Naive thymus-derived CD4-positive, alpha-beta T cell (primary cell): Measurements from ENCODE around the gene SMYD4. TPM values are rescaled to one million over a fixed set of nuclear protein-coding genes. Genes with fewer than 3 reads are reported as not detected.

Source experiments
- ATAC-seq: fragments of 150-1000 bp; cut with Tn5 transposase; 2 replicates; pipeline ENCODE4 v1.10.0; 2021; ENCODE audit warnings: mild to moderate bottlenecking, moderate library complexity
- CTCF ChIA-PET: fragments of 350-600 bp; sonication (Branson Sonifier 250); formaldehyde crosslinking; loops from one replicate; lab custom pipeline; 2021; ENCODE audit warnings: antibody characterized with exemption; lab: Charles Lee
- POLR2A ChIA-PET: fragments of 350-600 bp; sonication (Branson Sonifier 250); formaldehyde crosslinking; loops from one replicate; lab custom pipeline; 2021; ENCODE audit warnings: antibody characterized with exemption, inconsistent platforms; lab: Charles Lee
- DNase-seq, 9 donors: peaks; one replicate each; pipeline versions ENCODE4 v3.0.0 to v3.0.0-alpha.2; 2020 to 2022; ENCODE audit warnings: mixed read lengths in 1 of 9
- H3K27ac ChIP-seq: one replicate; pipeline ENCODE4 v1.7.0; 2013; ENCODE audit warnings: mild to moderate bottlenecking, low read depth, low read length, moderate library complexity
- H3K27me3 ChIP-seq, 2 donors: one replicate each; pipeline ENCODE4 v1.7.0; 2013; ENCODE audit warnings: low read length in 2 of 2, mild to moderate bottlenecking in 2 of 2, moderate library complexity in 2 of 2; ENCODE audit not compliant: control insufficient read depth in 2 of 2, insufficient read depth in 2 of 2
- H3K36me3 ChIP-seq, 3 experiments: 1 replicate in 2 of 3; 2 replicates in 1 of 3; pipeline ENCODE4 v1.7.0; 2013; ENCODE audit warnings: low read length in 3 of 3, mild to moderate bottlenecking in 3 of 3, moderate library complexity in 1 of 3; ENCODE audit not compliant: insufficient read depth in 3 of 3, control insufficient read depth in 2 of 3
- H3K4me1 ChIP-seq, 2 donors: one replicate each; pipeline ENCODE4 v1.7.0; 2013; ENCODE audit warnings: low read length in 2 of 2, mild to moderate bottlenecking in 2 of 2, moderate library complexity in 1 of 2; ENCODE audit not compliant: control insufficient read depth in 2 of 2, insufficient read depth in 2 of 2
- H3K4me3 ChIP-seq: 2 replicates; pipeline ENCODE4 v1.7.0; 2013; ENCODE audit warnings: mild to moderate bottlenecking, low read length
- H3K9me3 ChIP-seq, 3 experiments: 1 replicate in 2 of 3; 2 replicates in 1 of 3; pipeline ENCODE4 v1.7.0; 2013; ENCODE audit warnings: low read length in 3 of 3; ENCODE audit not compliant: control insufficient read depth in 2 of 3
- H3K27ac Mint-ChIP-seq, 9 donors: one replicate each; pipeline ENCODE4 v1.8.0; 2020 to 2022; ENCODE audit warnings: mixed read lengths in 9 of 9, mild to moderate bottlenecking in 8 of 9, moderate library complexity in 5 of 9, inconsistent platforms in 2 of 9
- H3K27me3 Mint-ChIP-seq, 5 donors: one replicate each; pipeline ENCODE4 v1.8.0; 2021 to 2022; ENCODE audit warnings: mixed read lengths in 5 of 5, mild to moderate bottlenecking in 1 of 5
- H3K36me3 Mint-ChIP-seq, 5 donors: one replicate each; pipeline ENCODE4 v1.8.0; 2020 to 2022; ENCODE audit warnings: mixed read lengths in 5 of 5, mild to moderate bottlenecking in 3 of 5, inconsistent platforms in 1 of 5
- H3K4me1 Mint-ChIP-seq, 7 donors: one replicate each; pipeline ENCODE4 v1.8.0; 2020 to 2022; ENCODE audit warnings: mixed read lengths in 7 of 7, mild to moderate bottlenecking in 3 of 7, inconsistent platforms in 1 of 7
- H3K4me3 Mint-ChIP-seq, 10 donors: one replicate each; pipeline ENCODE4 v1.8.0; 2020 to 2022; ENCODE audit warnings: mild to moderate bottlenecking in 10 of 10, mixed read lengths in 10 of 10, moderate library complexity in 6 of 10, inconsistent platforms in 2 of 10
- H3K9me3 Mint-ChIP-seq, 11 donors: one replicate each; pipeline ENCODE4 v1.8.0; 2020 to 2022; ENCODE audit warnings: mixed read lengths in 11 of 11, mild to moderate bottlenecking in 4 of 11, inconsistent platforms in 1 of 11, moderate library complexity in 1 of 11
- intact Hi-C, 2 donors: fragments of 100-400 bp; cut with micrococcal nuclease; formaldehyde crosslinking; loops; one replicate each; pipeline ENCODE4 v1.15.1; 2023
- polyA plus RNA-seq, 2 donors: library from polyadenylated mRNA; unstranded; fragments of 300-500 nt; fragmentation: Illumina TruSeq; gene quantifications; one replicate each; pipeline ENCODE4 v1.2.3, GENCODE V29; 2021
- total RNA-seq, 6 experiments: library from RNA in 5 of 6; stranded (reverse) in 5 of 6; gene quantifications; 1 replicate in 5 of 6; 2 replicates in 1 of 6; pipeline ENCODE4 v1.2.3 and lab custom pipeline; 2021 to 2026

The SMYD4 gene
- total and polyA plus RNA-seq, 7 experiments from 2014 or later, result 9.7 to 38.4 (median 23.3) TPM

DNA sequence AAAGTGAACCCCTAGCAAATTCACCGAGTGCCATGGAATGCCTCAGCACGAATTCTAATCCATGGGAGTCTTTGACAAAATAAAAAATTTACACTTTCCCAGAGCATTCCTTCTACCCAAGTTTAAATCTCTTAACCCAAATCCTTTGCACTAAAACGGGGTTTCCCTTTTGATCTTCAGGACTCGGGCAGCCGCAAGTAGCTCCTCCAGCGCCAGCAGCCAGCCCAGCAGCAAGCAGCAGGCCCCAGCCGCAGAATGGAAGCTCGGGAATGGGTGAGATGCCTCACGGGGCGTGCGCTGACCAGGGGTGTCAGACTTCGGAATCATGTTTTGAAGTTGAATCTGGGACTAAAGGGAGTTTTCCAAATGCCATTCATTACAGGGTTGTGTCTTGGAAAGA is 42.6 kb upstream of the SMYD4 start:
- Histone ChIP-seq H3K9me3 (no peaks in the 10 kb centered on the region), H3K27ac (peak overlapping the region; percentile 88), H3K27me3 (no peaks in the 10 kb centered on the region), H3K4me1 (peaks cover 34 to 40% of the 10 kb centered on the region in 2 donors), H3K4me3 (peak overlapping the region; percentile 11), H3K36me3 (peaks cover 12 to 25% (median 14%) of the 10 kb centered on the region in 3 experiments)
- peak overlapping the region; percentile 71 to 93 (median 84) for H3K4me3 Mint-ChIP-seq
- peak overlapping the region; percentile 90 to 99 (median 96) for H3K27ac Mint-ChIP-seq
- ChIA-PET POLR2A (interaction anchor here (0.6 to 1.0 kb wide), 4 partner anchors 11 to 188 kb away, joined by 3 to 6 read pairs (median 3); no protein-coding TSS in a partner anchor), CTCF (no interaction called here)
- H3K9me3 Mint-ChIP-seq, result peaks cover 0 to 4% (median 0%) of the 10 kb centered on the region in 11 donors
- DNase-seq, result peak in 1 of 9 donors; percentile 7
- H3K27me3 Mint-ChIP-seq, result no peaks in the 10 kb centered on the region
- intact Hi-C loops, result loop anchor here (5.0 to 10.0 kb wide), 4 partner anchors 153 to 530 kb away; partner anchors contain the start of genes MNT (in 1 of the 2), OVCA2 (in 1 of the 2) and RTN4RL1 (in 1 of the 2)
- H3K36me3 Mint-ChIP-seq, result peaks cover 7 to 53% (median 24%) of the 10 kb centered on the region in 5 donors
- H3K4me1 Mint-ChIP-seq, result peaks cover 44 to 77% (median 63%) of the 10 kb centered on the region in 7 donors
- no peak for ATAC-seq

DNA sequence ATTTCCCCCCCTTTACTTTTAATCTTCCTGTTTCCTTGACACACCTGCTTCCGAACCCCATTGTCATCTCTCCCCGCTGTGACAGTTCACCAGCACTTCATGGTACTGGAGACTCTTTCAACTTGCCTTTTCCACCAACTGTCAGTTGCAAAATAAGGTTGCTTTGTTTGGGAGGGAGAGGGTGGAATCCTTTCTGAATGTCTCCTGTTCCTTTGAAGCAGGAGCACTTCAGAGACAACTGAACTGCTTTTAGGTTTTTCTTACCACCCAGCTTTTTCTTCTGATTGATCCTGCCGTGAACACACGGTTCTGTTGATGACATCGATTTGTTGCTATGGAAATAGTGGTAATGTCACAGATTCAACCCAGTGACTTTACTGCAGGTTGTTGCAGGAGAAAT is 42.1 kb upstream of the SMYD4 start:
- H3K36me3 ChIP-seq, result peaks cover 8 to 20% (median 9%) of the 10 kb centered on the region in 3 experiments
- Mint-ChIP-seq H3K9me3 (peaks cover 0 to 4% (median 0%) of the 10 kb centered on the region in 11 donors), H3K4me1 (peaks cover 43 to 78% (median 68%) of the 10 kb centered on the region in 7 donors), H3K4me3 (peak overlapping the region; percentile 71 to 93 (median 84)), H3K36me3 (peaks cover 3 to 49% (median 19%) of the 10 kb centered on the region in 5 donors), H3K27ac (peak overlapping the region; percentile 90 to 99 (median 96)), H3K27me3 (no peaks in the 10 kb centered on the region)
- POLR2A ChIA-PET, result interaction anchor here (0.7 to 1.0 kb wide), 3 partner anchors 12 to 188 kb away, joined by 3 read pairs; no protein-coding TSS in a partner anchor
- H3K4me1 ChIP-seq, result peaks cover 34 to 40% of the 10 kb centered on the region in 2 donors
- peak overlapping the region; percentile 11 for H3K4me3 ChIP-seq
- H3K27me3 ChIP-seq, result no peaks in the 10 kb centered on the region
- CTCF ChIA-PET, result no interaction called here
- no peaks in the 10 kb centered on the region for H3K9me3 ChIP-seq
- DNase-seq (peak in 8 of 9 donors; percentile 30 to 90 (median 85)), ATAC-seq (peak; percentile 80)
- intact Hi-C loops, result loop anchor here (1.0 to 10.0 kb wide), 6 partner anchors 11 to 531 kb away; partner anchors contain the start of genes MNT (in 1 of the 2), OVCA2 (in 1 of the 2), RPA1 (in 1 of the 2) and RTN4RL1 (in 1 of the 2)
- H3K27ac ChIP-seq, result peak overlapping the region; percentile 88

DNA sequence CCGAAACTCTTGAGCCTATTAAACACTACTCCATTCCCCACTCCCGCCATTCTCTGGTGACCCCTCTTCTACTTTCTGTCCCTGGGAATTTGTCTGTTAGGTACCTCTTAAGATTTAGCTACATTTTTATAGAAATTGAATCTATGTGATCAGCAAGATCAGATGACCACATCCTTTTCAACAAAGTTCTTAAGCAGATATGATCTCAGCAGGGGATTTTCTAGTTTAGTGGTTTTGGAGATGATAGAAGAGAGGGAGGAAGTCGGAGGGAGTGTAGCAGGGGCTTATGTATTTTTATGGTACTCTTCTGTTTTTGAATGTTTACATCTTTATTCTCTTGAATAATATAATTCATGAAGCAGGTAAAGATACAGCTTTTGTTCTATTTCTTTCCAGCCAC is 40.9 kb upstream of the SMYD4 start:
- peaks cover 34 to 40% of the 10 kb centered on the region in 2 donors for H3K4me1 ChIP-seq
- H3K4me3 Mint-ChIP-seq, result peak overlapping the region; percentile 16 to 93 (median 82)

DNA sequence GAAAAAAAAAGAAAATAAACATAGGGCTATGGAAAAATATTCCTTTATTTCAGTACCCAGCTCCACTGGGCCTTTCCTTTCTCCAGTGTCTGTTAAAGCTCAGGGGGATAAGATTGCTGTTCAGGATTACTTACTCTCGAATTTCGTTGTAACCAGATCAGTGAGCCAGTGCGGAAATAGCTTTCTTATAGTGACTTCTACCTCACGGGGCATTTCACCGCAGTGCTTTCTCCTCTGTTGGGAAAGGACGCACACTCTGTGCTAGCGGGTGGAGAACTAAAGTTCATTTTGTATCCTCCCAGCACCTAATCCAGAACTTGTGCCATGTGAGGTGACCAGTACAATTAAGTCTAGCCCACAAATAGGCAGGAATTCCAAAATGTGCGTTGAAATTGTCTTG is 38.4 kb upstream of the SMYD4 start:
- H3K27me3 ChIP-seq, result no peaks in the 10 kb centered on the region
- Mint-ChIP-seq H3K36me3 (peaks cover 0 to 29% (median 4%) of the 10 kb centered on the region in 5 donors), H3K4me3 (no peak overlapping the region), H3K4me1 (peaks cover 31 to 61% (median 50%) of the 10 kb centered on the region in 7 donors), H3K27ac (peak overlapping the region in 3 of 9 donors; percentile 47 to 98 (median 91)), H3K9me3 (peaks cover 0 to 4% (median 0%) of the 10 kb centered on the region in 11 donors), H3K27me3 (no peaks in the 10 kb centered on the region)
- no peak overlapping the region for H3K4me3 ChIP-seq
- peaks cover 29 to 33% of the 10 kb centered on the region in 2 donors for H3K4me1 ChIP-seq
- peaks cover 0 to 1% (median 0%) of the 10 kb centered on the region in 3 experiments for H3K36me3 ChIP-seq
- CTCF ChIA-PET, result interaction anchor here (0.7 kb wide), 1 partner anchor 48 kb away, joined by 4 read pairs; no protein-coding TSS in a partner anchor
- POLR2A ChIA-PET, result interaction anchor here (0.7 kb wide), 1 partner anchor 54 kb away, joined by 3 read pairs; no protein-coding TSS in a partner anchor
- ATAC-seq (no peak), DNase-seq (no peak)
- intact Hi-C loops, result no loop called here
- H3K27ac ChIP-seq, result no peak overlapping the region
- H3K9me3 ChIP-seq, result no peaks in the 10 kb centered on the region

More for the DNA sequence above, 40.9 kb upstream of the SMYD4 start:
- peaks cover 43 to 79% (median 71%) of the 10 kb centered on the region in 7 donors for H3K4me1 Mint-ChIP-seq
- H3K27me3 ChIP-seq, result no peaks in the 10 kb centered on the region
- intact Hi-C loops, result loop anchor here (1.0 to 10.0 kb wide), 8 partner anchors 40 to 532 kb away; partner anchors contain the start of genes RPA1 (in 2 of the 2), MNT (in 1 of the 2), OVCA2 (in 1 of the 2) and RTN4RL1 (in 1 of the 2)
- H3K27ac ChIP-seq, result peak overlapping the region; percentile 88
- DNase-seq (peak in 7 of 9 donors; percentile 60 to 86 (median 79)), ATAC-seq (peak; percentile 81)
- H3K9me3 Mint-ChIP-seq, result peaks cover 0 to 4% (median 0%) of the 10 kb centered on the region in 11 donors
- H3K27ac Mint-ChIP-seq, result peak overlapping the region; percentile 90 to 99 (median 96)
- ChIA-PET POLR2A (interaction anchor here (0.9 to 2.1 kb wide), 5 partner anchors 9 to 186 kb away, joined by 3 to 8 read pairs (median 3); no protein-coding TSS in a partner anchor), CTCF (interaction anchor here (1.4 kb wide), 1 partner anchor 154 kb away, joined by 4 read pairs; no protein-coding TSS in a partner anchor)
- peaks cover 6 to 9% (median 6%) of the 10 kb centered on the region in 3 experiments for H3K36me3 ChIP-seq
- H3K9me3 ChIP-seq, result no peaks in the 10 kb centered on the region
- no peak overlapping the region for H3K4me3 ChIP-seq
- no peaks in the 10 kb centered on the region for H3K27me3 Mint-ChIP-seq
- peaks cover 0 to 45% (median 15%) of the 10 kb centered on the region in 5 donors for H3K36me3 Mint-ChIP-seq

DNA sequence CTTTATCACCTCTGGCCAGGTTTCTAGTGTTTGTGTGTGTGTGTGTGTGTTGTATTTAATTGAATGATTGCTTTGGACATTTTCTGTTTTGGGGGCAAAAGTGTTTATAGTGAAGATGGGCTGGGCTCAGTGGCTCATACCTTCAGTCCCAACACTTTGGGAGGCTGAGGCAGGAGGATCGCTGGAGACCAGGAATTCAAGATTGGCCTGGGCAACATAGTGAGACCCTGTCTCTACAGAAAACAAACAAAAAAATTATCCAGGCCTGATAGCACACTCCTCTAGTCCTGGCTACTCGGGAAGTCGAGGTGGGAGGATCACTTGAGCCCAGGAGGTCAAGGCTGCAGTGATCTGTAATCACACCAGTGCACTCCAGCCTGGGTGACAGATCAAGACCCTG is 37.6 kb upstream of the SMYD4 start:
- H3K4me3 ChIP-seq, result no peak overlapping the region
- ATAC-seq (no peak), DNase-seq (no peak)
- H3K27ac ChIP-seq, result no peak overlapping the region
- Mint-ChIP-seq H3K4me3 (no peak overlapping the region), H3K27ac (peak overlapping the region in 4 of 9 donors; percentile 45 to 74 (median 66)), H3K4me1 (peaks cover 26 to 54% (median 42%) of the 10 kb centered on the region in 7 donors), H3K27me3 (no peaks in the 10 kb centered on the region), H3K36me3 (peaks cover 0 to 23% (median 4%) of the 10 kb centered on the region in 5 donors), H3K9me3 (peaks cover 0 to 4% (median 0%) of the 10 kb centered on the region in 11 donors)
- no peaks in the 10 kb centered on the region for H3K27me3 ChIP-seq
- H3K4me1 ChIP-seq, result peaks cover 21 to 25% of the 10 kb centered on the region in 2 donors
- H3K36me3 ChIP-seq, result no peaks in the 10 kb centered on the region
- CTCF ChIA-PET, result interaction anchor here (0.7 to 2.4 kb wide), 2 partner anchors 80 to 146 kb away, joined by 3 to 9 read pairs; no protein-coding TSS in a partner anchor
- intact Hi-C loops, result no loop called here
- no peaks in the 10 kb centered on the region for H3K9me3 ChIP-seq
- POLR2A ChIA-PET, result no interaction called here
